Mucosa of descending colon (tissue), 3 donors: ENCODE data around the gene FRMD8. TPM values are rescaled to one million over a fixed set of nuclear protein-coding genes. Genes with fewer than 3 reads are reported as not detected.

Experiments
- ATAC-seq: fragments of 200-7000 bp; cut with Tn5 transposase; one replicate; pipeline ENCODE4 v1.9.1; 2020; ENCODE audit warnings: mild to moderate bottlenecking, moderate library complexity
- DNase-seq, 3 donors: peaks; one replicate each; pipeline ENCODE4 v3.0.0-alpha.2; 2020
- H3K36me3 ChIP-seq: fragments of 200-600 bp; one replicate; pipeline ENCODE4 v1.8.0; 2021; ENCODE audit warnings: low read depth, mild to moderate bottlenecking
- H3K4me1 ChIP-seq: fragments of 200-600 bp; one replicate; pipeline ENCODE4 v1.8.0; 2021; ENCODE audit warnings: low read depth, mild to moderate bottlenecking
- H3K4me3 ChIP-seq: fragments of 200-600 bp; one replicate; pipeline ENCODE4 v1.8.0; 2021; ENCODE audit warnings: mild to moderate bottlenecking
- H3K9me3 ChIP-seq: fragments of 200-600 bp; one replicate; pipeline ENCODE4 v1.8.0; 2021; ENCODE audit warnings: mild to moderate bottlenecking
- intact Hi-C, 2 donors: fragments of 100-400 bp; cut with DNase I in 1 of 2; cut with micrococcal nuclease in 1 of 2; formaldehyde crosslinking; loops; one replicate each; pipeline versions ENCODE4 v1.11.0 to v1.11.1; 2022; cut with DNase I, micrococcal nuclease
- total RNA-seq, 3 donors: library from RNA; stranded (reverse); fragmentation: NEBNext Ultra II Directional in 2 of 3; extraction: Animal tissue kit (Norgen Biotek cat#: 25700) in 2 of 3; gene quantifications; one replicate each; pipeline versions ENCODE4 v1.2.1 to v1.2.4, GENCODE V29; 2021 to 2023
- TF ChIP-seq, protein P1 (sequence below): fragments of 200-600 bp; IDR thresholded peaks from one replicate; pipeline ENCODE4 v1.8.0; 2022; ENCODE audit warnings: antibody characterized with exemption, mild to moderate bottlenecking
- donor health status: DM: no; HTN: no; CAD: no; lungs with moderate emphysema.
- donor health status: DM: no; HTN: no; CAD: no.
- donor health status: DM: no; HTN: yes; CAD: no.

FRMD8 gene
- total RNA-seq, 3 donors from 2014 or later: 27.1 to 44.1 (median 42.3) TPM

DNA sequence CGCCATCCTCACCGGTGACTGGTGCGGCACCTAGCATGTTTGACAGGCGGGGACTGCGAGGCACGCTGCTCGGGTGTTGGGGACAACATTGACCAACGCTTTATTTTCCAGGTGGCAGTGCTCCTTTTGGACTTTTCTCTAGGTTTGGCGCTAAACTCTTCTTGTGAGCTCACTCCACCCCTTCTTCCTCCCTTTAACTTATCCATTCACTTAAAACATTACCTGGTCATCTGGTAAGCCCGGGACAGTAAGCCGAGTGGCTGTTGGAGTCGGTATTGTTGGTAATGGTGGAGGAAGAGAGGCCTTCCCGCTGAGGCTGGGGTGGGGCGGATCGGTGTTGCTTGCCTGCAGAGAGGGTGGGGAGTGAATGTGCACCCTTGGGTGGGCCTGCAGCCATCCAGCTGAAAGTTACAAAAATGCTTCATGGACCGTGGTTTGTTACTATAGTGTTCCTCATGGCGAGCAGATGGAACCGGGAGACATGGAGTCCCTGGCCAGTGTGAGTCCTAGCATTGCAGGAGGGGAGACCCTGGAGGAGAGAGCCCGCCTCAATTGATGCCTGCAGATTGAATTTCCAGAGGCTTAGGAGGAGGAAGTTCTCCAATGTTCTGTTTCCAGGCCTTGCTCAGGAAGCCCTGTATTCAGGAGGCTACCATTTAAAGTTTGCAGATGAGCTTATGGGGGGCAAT, 37.2 kb downstream of the FRMD8 start:
- TF ChIP-seq, protein P1, sequence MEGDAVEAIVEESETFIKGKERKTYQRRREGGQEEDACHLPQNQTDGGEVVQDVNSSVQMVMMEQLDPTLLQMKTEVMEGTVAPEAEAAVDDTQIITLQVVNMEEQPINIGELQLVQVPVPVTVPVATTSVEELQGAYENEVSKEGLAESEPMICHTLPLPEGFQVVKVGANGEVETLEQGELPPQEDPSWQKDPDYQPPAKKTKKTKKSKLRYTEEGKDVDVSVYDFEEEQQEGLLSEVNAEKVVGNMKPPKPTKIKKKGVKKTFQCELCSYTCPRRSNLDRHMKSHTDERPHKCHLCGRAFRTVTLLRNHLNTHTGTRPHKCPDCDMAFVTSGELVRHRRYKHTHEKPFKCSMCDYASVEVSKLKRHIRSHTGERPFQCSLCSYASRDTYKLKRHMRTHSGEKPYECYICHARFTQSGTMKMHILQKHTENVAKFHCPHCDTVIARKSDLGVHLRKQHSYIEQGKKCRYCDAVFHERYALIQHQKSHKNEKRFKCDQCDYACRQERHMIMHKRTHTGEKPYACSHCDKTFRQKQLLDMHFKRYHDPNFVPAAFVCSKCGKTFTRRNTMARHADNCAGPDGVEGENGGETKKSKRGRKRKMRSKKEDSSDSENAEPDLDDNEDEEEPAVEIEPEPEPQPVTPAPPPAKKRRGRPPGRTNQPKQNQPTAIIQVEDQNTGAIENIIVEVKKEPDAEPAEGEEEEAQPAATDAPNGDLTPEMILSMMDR: no peak

DNA sequence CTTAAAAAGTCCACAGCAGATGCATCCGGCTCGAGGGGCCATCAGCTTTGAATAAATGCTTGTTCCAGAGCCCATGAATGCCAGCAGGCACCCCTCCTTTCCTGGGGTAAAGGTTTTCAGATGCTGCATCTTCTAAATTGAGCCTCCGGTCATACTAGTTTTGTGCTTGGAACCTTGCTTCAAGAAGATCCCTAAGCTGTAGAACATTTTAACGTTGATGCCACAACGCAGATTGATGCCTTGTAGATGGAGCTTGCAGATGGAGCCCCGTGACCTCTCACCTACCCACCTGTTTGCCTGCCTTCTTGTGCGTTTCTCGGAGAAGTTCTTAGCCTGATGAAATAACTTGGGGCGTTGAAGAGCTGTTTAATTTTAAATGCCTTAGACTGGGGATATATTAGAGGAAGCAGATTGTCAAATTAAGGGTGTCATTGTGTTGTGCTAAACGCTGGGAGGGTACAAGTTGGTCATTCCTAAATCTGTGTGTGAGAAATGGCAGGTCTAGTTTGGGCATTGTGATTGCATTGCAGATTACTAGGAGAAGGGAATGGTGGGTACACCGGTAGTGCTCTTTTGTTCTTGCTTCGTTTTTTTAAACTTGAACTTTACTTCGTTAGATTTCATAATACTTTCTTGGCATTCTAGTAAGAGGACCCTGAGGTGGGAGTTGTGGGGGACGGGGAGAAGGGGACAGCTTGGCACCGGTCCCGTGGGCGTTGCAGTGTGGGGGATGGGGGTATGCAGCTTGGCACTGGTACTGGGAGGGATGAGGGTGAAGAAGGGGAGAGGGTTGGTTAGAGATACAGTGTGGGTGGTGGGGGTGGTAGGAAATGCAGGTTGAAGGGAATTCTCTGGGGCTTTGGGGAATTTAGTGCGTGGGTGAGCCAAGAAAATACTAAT, 38.0 kb downstream of the FRMD8 start:
- no peak for ATAC-seq
- Histone ChIP-seq H3K4me1 (peaks cover 33% of the 10 kb centered on the region), H3K36me3 (no peaks in the 10 kb centered on the region), H3K9me3 (no peaks in the 10 kb centered on the region), H3K4me3 (peak overlapping the region; percentile 81)
- TF ChIP-seq, protein P1: no peak
- intact Hi-C loops: loop anchor here (5.0 kb wide), 1 partner anchor 78 kb away; no protein-coding TSS in a partner anchor
- DNase-seq: peak in 2 of 3 donors; percentile 65 to 72

More for the DNA sequence above, 37.2 kb downstream of the FRMD8 start:
- ATAC-seq (no peak), DNase-seq (peak; percentile 54 to 58 (median 57))
- peak overlapping the region; percentile 81 for H3K4me3 ChIP-seq
- intact Hi-C loops: loop anchor here in 1 of 2 donors (5.0 kb wide), 1 partner anchor 79 kb away; no protein-coding TSS in a partner anchor
- H3K36me3 ChIP-seq: no peaks in the 10 kb centered on the region
- H3K4me1 ChIP-seq: peaks cover 37% of the 10 kb centered on the region
- no peaks in the 10 kb centered on the region for H3K9me3 ChIP-seq

DNA sequence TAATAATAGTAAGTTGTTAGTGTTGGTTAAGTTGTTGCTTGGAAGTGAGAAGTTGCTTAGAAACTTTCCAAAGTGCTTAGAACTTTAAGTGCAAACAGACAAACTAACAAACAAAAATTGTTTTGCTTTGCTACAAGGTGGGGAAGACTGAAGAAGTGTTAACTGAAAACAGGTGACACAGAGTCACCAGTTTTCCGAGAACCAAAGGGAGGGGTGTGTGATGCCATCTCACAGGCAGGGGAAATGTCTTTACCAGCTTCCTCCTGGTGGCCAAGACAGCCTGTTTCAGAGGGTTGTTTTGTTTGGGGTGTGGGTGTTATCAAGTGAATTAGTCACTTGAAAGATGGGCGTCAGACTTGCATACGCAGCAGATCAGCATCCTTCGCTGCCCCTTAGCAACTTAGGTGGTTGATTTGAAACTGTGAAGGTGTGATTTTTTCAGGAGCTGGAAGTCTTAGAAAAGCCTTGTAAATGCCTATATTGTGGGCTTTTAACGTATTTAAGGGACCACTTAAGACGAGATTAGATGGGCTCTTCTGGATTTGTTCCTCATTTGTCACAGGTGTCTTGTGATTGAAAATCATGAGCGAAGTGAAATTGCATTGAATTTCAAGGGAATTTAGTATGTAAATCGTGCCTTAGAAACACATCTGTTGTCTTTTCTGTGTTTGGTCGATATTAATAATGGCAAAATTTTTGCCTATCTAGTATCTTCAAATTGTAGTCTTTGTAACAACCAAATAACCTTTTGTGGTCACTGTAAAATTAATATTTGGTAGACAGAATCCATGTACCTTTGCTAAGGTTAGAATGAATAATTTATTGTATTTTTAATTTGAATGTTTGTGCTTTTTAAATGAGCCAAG, 38.9 kb downstream of the FRMD8 start:
- peak overlapping the region; percentile 81 for H3K4me3 ChIP-seq
- H3K36me3 ChIP-seq: no peaks in the 10 kb centered on the region
- TF ChIP-seq, protein P1: no peak
- no peaks in the 10 kb centered on the region for H3K9me3 ChIP-seq
- DNase-seq: peak in 2 of 3 donors; percentile 50 to 75
- peaks cover 26% of the 10 kb centered on the region for H3K4me1 ChIP-seq
- ATAC-seq: no peak
- intact Hi-C loops: loop anchor here in 1 of 2 donors (5.0 kb wide), 1 partner anchor 77 kb away; no protein-coding TSS in a partner anchor

DNA sequence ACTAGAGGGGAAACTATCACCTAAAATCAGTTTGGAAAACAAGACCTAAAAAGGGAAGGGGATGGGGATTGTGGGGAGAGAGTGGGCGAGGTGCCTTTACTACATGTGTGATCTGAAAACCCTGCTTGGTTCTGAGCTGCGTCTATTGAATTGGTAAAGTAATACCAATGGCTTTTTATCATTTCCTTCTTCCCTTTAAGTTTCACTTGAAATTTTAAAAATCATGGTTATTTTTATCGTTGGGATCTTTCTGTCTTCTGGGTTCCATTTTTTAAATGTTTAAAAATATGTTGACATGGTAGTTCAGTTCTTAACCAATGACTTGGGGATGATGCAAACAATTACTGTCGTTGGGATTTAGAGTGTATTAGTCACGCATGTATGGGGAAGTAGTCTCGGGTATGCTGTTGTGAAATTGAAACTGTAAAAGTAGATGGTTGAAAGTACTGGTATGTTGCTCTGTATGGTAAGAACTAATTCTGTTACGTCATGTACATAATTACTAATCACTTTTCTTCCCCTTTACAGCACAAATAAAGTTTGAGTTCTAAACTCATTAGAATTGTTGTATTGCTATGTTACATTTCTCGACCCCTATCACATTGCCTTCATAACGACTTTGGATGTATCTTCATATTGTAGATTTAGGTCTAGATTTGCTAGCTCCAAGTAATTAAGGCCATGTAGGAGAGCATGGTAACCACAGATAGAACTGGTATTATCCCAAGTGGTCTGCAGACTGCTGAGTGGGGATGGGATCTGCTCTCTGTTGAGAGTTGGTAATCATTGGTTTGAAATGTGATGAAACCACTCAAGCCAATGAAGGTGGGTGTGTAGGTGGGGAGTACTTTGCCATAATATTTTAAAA, 39.8 kb downstream of the FRMD8 start:
- TF ChIP-seq, protein P1: no peak
- intact Hi-C loops: loop anchor here in 1 of 2 donors (5.0 kb wide), 1 partner anchor 76 kb away; no protein-coding TSS in a partner anchor
- Histone ChIP-seq H3K9me3 (no peaks in the 10 kb centered on the region), H3K4me1 (peaks cover 18% of the 10 kb centered on the region), H3K36me3 (no peaks in the 10 kb centered on the region), H3K4me3 (peak overlapping the region; percentile 81)
- ATAC-seq (no peak), DNase-seq (peak in 2 of 3 donors; percentile 11 to 59)
